Trophoblast cell (in vitro differentiated cells and primary cell): ENCODE results near the gene LRMDA.

Experiments used
- DNase-seq, 2 donors: peaks; one replicate each; pipeline ENCODE4 v3.0.0-alpha.2; 2016
- H2AFZ ChIP-seq: 2 replicates; pipeline ENCODE4 v1.6.1; 2013; ENCODE audit warnings: low read length, moderate library complexity, mild to moderate bottlenecking; ENCODE audit not compliant: insufficient read depth, poor library complexity
- H2AK5ac ChIP-seq: 2 replicates; pipeline ENCODE4 v1.6.1; 2013; ENCODE audit warnings: mild to moderate bottlenecking, low read length
- H2BK120ac ChIP-seq: 2 replicates; pipeline ENCODE4 v1.6.1; 2013; ENCODE audit warnings: low read length, mild to moderate bottlenecking, moderate library complexity; ENCODE audit not compliant: insufficient read depth, poor library complexity
- H2BK12ac ChIP-seq: 2 replicates; pipeline ENCODE4 v1.6.1; 2013; ENCODE audit warnings: mild to moderate bottlenecking, low read length, moderate library complexity
- H2BK5ac ChIP-seq: 2 replicates; pipeline ENCODE4 v1.6.1; 2013; ENCODE audit warnings: low read length, low read depth, moderate library complexity, mild to moderate bottlenecking; ENCODE audit not compliant: poor library complexity
- H3K14ac ChIP-seq: 2 replicates; pipeline ENCODE4 v1.6.1; 2013; ENCODE audit warnings: mild to moderate bottlenecking, low read length
- H3K18ac ChIP-seq: 2 replicates; pipeline ENCODE4 v1.6.1; 2013; ENCODE audit warnings: mild to moderate bottlenecking, low read length
- H3K23ac ChIP-seq: 2 replicates; pipeline ENCODE4 v1.6.1; 2013; ENCODE audit warnings: low read length
- H3K27ac ChIP-seq: 2 replicates; pipeline ENCODE4 v1.5.1; 2013; ENCODE audit warnings: low read depth, mild to moderate bottlenecking, inconsistent platforms, low read length, moderate library complexity
- H3K27me3 ChIP-seq: 2 replicates; pipeline ENCODE4 v1.6.1; 2013; ENCODE audit warnings: inconsistent platforms, mild to moderate bottlenecking, low read length, moderate library complexity; ENCODE audit not compliant: insufficient read depth
- H3K36me3 ChIP-seq, 2 experiments: 1 replicate in 1 of 2; 2 replicates in 1 of 2; pipeline ENCODE4 v1.6.1; 2013; ENCODE audit warnings: low read length in 2 of 2, mild to moderate bottlenecking in 2 of 2, moderate library complexity in 1 of 2; ENCODE audit not compliant: insufficient read depth in 2 of 2, control insufficient read depth in 1 of 2
- H3K4ac ChIP-seq: 2 replicates; pipeline ENCODE4 v1.6.1; 2013; ENCODE audit warnings: low read depth, mild to moderate bottlenecking, low read length, moderate library complexity
- H3K4me1 ChIP-seq, 2 experiments: 1 replicate in 1 of 2; 2 replicates in 1 of 2; pipeline ENCODE4 v1.6.1; 2013; ENCODE audit warnings: low read length in 2 of 2, mild to moderate bottlenecking in 2 of 2, moderate library complexity in 1 of 2; ENCODE audit not compliant: insufficient read depth in 2 of 2, control insufficient read depth in 1 of 2
- H3K4me2 ChIP-seq: 2 replicates; pipeline ENCODE4 v1.6.1; 2013; ENCODE audit warnings: inconsistent platforms, mild to moderate bottlenecking, low read length, moderate library complexity
- H3K4me3 ChIP-seq: 2 replicates; pipeline ENCODE4 v1.5.1; 2013; ENCODE audit warnings: mild to moderate bottlenecking, low read depth, low read length, inconsistent platforms
- H3K79me1 ChIP-seq: one replicate; pipeline ENCODE4 v1.6.1; 2013; ENCODE audit warnings: low read length
- H3K79me2 ChIP-seq: 2 replicates; pipeline ENCODE4 v1.6.1; 2013; ENCODE audit warnings: low read length, mild to moderate bottlenecking; ENCODE audit not compliant: control insufficient read depth, insufficient read depth, poor library complexity
- H3K9ac ChIP-seq: 2 replicates; pipeline ENCODE4 v1.6.1; 2013; ENCODE audit warnings: mild to moderate bottlenecking, low read length
- H3K9me3 ChIP-seq: 2 replicates; pipeline ENCODE4 v1.6.1; 2013; ENCODE audit warnings: low read depth, mild to moderate bottlenecking, control low read depth, inconsistent platforms, low read length; ENCODE audit not compliant: insufficient read depth
- H4K12ac ChIP-seq: 2 replicates; pipeline ENCODE4 v1.6.1; 2013; ENCODE audit warnings: low read depth, mild to moderate bottlenecking, low read length, moderate library complexity
- H4K8ac ChIP-seq: 2 replicates; pipeline ENCODE4 v1.6.1; 2013; ENCODE audit warnings: low read depth, mild to moderate bottlenecking, low read length, moderate library complexity
- H4K91ac ChIP-seq: one replicate; pipeline ENCODE4 v1.6.1; 2013; ENCODE audit warnings: low read depth, mild to moderate bottlenecking, low read length, moderate library complexity
- WGBS: extraction: QIAGEN DNeasy Blood & Tissue Kit; methylation state at CpG from one replicate; pipeline ENCODE4 v1.1.7; 2013; ENCODE audit warnings: missing lambda C conversion rate; ENCODE audit not compliant: insufficient read length, insufficient coverage; ENCODE audit errors: extremely low coverage; 5-methylcytosine and 5-hydroxymethylcytosine counted together

Gene LRMDA

GRCh38 chr10:75493464-75493863 lies 62.0 kb downstream of the LRMDA start:
- WGBS: no CpG with 5 or more reads among the region's 3 CpGs
- H2AK5ac ChIP-seq: no peak overlapping the region
- no peak overlapping the region for H3K9ac ChIP-seq
- DNase-seq: no peak
- H2BK120ac ChIP-seq: no peak overlapping the region
- no peak overlapping the region for H3K14ac ChIP-seq
- no peak overlapping the region for H2BK12ac ChIP-seq
- H3K4me3 ChIP-seq: no peak overlapping the region
- no peak overlapping the region for H4K8ac ChIP-seq
- H3K23ac ChIP-seq: no peak overlapping the region
- no peak overlapping the region for H2AFZ ChIP-seq
- H3K9me3 ChIP-seq: no peaks in the 10 kb centered on the region
- no peak overlapping the region for H2BK5ac ChIP-seq
- H3K36me3 ChIP-seq: peaks cover 0 to 3% of the 10 kb centered on the region in 2 experiments
- H3K4me1 ChIP-seq: no peaks in the 10 kb centered on the region
- no peak overlapping the region for H4K12ac ChIP-seq
- H4K91ac ChIP-seq: no peak overlapping the region
- no peaks in the 10 kb centered on the region for H3K27me3 ChIP-seq
- no peak overlapping the region for H3K27ac ChIP-seq
- no peak overlapping the region for H3K4ac ChIP-seq
- H3K79me2 ChIP-seq: no peaks in the 10 kb centered on the region
- no peaks in the 10 kb centered on the region for H3K79me1 ChIP-seq
- no peak overlapping the region for H3K18ac ChIP-seq
- H3K4me2 ChIP-seq: no peak overlapping the region

DNA sequence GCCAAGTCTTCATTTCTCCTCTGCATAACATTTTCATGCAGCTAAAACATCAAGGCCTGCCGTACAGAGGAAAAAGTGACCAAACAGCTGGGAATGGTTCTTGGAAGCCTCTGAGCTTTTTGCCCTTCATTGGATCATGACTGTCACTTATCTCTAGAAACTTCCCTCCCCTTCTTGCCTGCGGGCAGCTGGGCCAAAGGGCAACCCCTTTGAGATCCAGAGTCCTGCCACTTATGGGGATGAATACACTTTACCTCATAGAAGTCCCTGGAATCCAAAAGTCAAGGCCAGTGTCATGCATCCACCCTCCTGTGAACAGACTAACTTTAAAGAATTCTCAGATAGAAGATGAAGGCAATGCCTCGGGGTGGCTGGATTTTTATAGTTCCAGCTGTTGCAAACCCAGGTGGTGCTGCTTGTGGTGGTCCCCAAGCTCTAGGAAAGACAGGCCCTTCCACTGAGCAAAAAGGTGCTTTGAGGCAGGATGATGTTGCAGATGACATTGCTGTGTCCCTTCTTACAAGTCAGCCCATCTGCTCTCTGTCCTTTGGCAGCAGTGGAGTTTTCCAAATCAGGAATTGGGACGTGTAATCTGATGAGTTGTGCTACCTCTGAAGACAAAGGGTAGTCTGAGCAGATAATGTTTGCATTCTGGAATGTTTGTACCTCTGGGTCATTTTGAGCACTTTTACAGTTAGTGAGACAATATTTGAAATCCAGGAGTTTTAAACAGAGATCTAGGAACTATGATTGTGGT lies 64.2 kb downstream of the LRMDA start:
- H3K4me1 ChIP-seq: no peaks in the 10 kb centered on the region
- no peak overlapping the region for H4K91ac ChIP-seq
- no peaks in the 10 kb centered on the region for H3K79me1 ChIP-seq
- no peak overlapping the region for H3K4ac ChIP-seq
- no peak overlapping the region for H3K4me3 ChIP-seq
- H3K14ac ChIP-seq: no peak overlapping the region
- H3K18ac ChIP-seq: no peak overlapping the region
- no peaks in the 10 kb centered on the region for H3K27me3 ChIP-seq
- H4K8ac ChIP-seq: no peak overlapping the region
- no peak overlapping the region for H2BK12ac ChIP-seq
- H3K79me2 ChIP-seq: no peaks in the 10 kb centered on the region
- no peak overlapping the region for H2AK5ac ChIP-seq
- WGBS: no CpG with 5 or more reads among the region's 4 CpGs
- H3K4me2 ChIP-seq: no peak overlapping the region
- no peaks in the 10 kb centered on the region for H3K9me3 ChIP-seq
- H3K36me3 ChIP-seq: peaks cover 0 to 3% of the 10 kb centered on the region in 2 experiments
- H3K27ac ChIP-seq: no peak overlapping the region
- DNase-seq: no peak
- no peak overlapping the region for H4K12ac ChIP-seq
- H2BK5ac ChIP-seq: no peak overlapping the region
- H3K23ac ChIP-seq: no peak overlapping the region
- H2BK120ac ChIP-seq: no peak overlapping the region
- no peak overlapping the region for H3K9ac ChIP-seq
- H2AFZ ChIP-seq: no peak overlapping the region

DNA sequence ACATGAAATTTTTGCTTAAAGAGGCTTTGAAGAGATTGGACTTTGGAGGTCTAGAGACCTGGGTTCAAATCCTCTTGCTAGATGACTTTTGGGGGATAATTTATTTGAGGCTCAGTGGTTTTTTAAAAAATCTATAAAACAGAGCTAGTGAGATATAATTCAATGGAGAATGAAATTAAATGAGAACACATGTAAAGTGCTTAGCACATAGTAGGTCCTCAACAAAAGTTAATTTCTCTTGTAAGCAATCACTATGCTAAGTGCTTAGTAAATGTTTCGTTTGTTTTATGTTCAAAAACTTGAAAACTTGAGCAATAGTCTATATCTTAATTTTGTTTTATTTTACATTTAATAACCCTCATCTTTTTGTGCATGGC lies 64.8 kb downstream of the LRMDA start:
- H2AK5ac ChIP-seq: no peak overlapping the region
- H3K27me3 ChIP-seq: no peaks in the 10 kb centered on the region
- H3K23ac ChIP-seq: no peak overlapping the region
- no peak overlapping the region for H3K9ac ChIP-seq
- H3K4me2 ChIP-seq: no peak overlapping the region
- H3K4me1 ChIP-seq: no peaks in the 10 kb centered on the region
- no peak overlapping the region for H4K12ac ChIP-seq
- H4K8ac ChIP-seq: no peak overlapping the region
- no peak overlapping the region for H2BK12ac ChIP-seq
- peaks cover 0 to 3% of the 10 kb centered on the region in 2 experiments for H3K36me3 ChIP-seq
- no peak overlapping the region for H3K4me3 ChIP-seq
- no peak for DNase-seq
- no peak overlapping the region for H4K91ac ChIP-seq
- H3K18ac ChIP-seq: no peak overlapping the region
- no peak overlapping the region for H2BK120ac ChIP-seq
- H3K14ac ChIP-seq: no peak overlapping the region
- H2BK5ac ChIP-seq: no peak overlapping the region
- H2AFZ ChIP-seq: no peak overlapping the region
- H3K27ac ChIP-seq: no peak overlapping the region
- H3K79me1 ChIP-seq: no peaks in the 10 kb centered on the region
- H3K79me2 ChIP-seq: no peaks in the 10 kb centered on the region
- WGBS: no CpG with 5 or more reads among the region's 1 CpG
- H3K4ac ChIP-seq: no peak overlapping the region
- no peaks in the 10 kb centered on the region for H3K9me3 ChIP-seq

DNA sequence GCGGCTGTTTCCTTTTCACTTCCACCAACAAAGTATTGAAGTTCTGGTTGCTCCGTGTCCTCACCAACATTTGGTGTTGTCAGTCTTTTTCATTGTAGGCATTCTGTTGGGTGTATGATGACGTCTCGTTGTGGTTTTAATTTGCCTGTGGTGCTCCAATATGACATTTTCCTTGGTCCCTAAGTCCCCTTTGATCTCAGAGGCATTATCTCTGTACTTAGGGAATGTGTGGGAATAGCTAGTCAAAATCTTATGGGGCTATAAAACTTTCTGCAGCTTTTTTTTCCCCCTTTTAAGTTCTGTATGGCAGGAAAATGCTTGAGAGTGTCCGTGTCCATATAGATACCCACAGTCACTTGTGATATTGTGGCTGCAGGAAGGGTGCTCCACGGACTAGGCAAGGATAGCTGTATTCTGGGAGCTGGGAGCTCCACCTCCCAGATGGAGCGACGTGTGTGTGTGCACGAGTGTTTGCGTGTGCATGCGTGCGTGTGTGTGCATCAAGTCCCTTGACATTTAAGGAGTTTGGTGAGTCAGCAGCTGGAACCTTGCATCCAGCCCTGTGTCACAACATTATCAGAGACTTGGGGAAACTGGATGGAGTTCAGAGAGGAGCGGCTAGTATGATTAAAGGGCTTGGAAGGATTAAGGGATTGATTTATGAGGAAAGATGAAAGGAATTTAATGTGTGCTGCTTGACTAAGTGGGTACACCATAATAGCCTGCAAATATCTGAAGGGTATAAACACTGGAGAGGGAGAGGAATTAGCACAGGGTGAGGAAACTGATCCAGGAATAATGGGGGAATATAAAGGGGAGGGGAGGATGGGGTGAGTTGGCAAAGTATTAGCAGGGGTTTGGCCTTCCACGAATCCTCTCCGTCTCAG lies 66.8 kb downstream of the LRMDA start:
- Histone ChIP-seq H3K79me1 (no peaks in the 10 kb centered on the region), H2AFZ (no peak overlapping the region), H3K4me3 (no peak overlapping the region), H2AK5ac (no peak overlapping the region), H3K79me2 (no peaks in the 10 kb centered on the region), H3K23ac (no peak overlapping the region), H3K18ac (no peak overlapping the region), H3K27ac (no peak overlapping the region), H3K36me3 (peaks cover 0 to 3% of the 10 kb centered on the region in 2 experiments), H3K4me1 (no peaks in the 10 kb centered on the region), H3K4ac (no peak overlapping the region), H3K4me2 (no peak overlapping the region), H3K27me3 (no peaks in the 10 kb centered on the region), H4K12ac (no peak overlapping the region), H2BK120ac (no peak overlapping the region), H3K9me3 (no peaks in the 10 kb centered on the region), H3K9ac (no peak overlapping the region), H4K8ac (no peak overlapping the region), H2BK5ac (no peak overlapping the region), H3K14ac (no peak overlapping the region), H2BK12ac (no peak overlapping the region), H4K91ac (no peak overlapping the region)
- no peak for DNase-seq
- WGBS: 100% methylated on average over 1 of the region's 15 CpGs
